AG09319 (cell line): ENCODE data around the gene SH3BGR.
"Not testable (repeated sequence)": the region's sequence is repeated elsewhere in the genome, so short reads cannot be mapped to it uniquely, and the experiment has no call there.

Source experiments
- DNase-seq: peaks from one replicate; pipeline ENCODE4 v3.0.0-alpha.2; 2010; ENCODE audit warnings: low read depth; ENCODE audit errors: extremely low read depth
- CTCF ChIP-seq: IDR thresholded peaks from 2 replicates; pipeline ENCODE4 v1.5.1; 2011; ENCODE audit warnings: low read depth, mild to moderate bottlenecking, inconsistent platforms, low read length, moderate library complexity

The SH3BGR gene

GRCh38 chr21:39451332-39452206 lies at the start of gene SH3BGR:
SH3BGR (plus strand) TSS chr21:39451970; CDS start chr21:39452097, 127 bp downstream.
- no peak for DNase-seq
- TF ChIP-seq CTCF = no peak

- no peak for DNase-seq
Measured at GRCh38 chr21:39406065-39406464, 45.7 kb upstream of the SH3BGR start.

GRCh38 chr21:39419204-39419603 lies 32.6 kb upstream of the SH3BGR start:
- not testable (repeated sequence) for DNase-seq

More at GRCh38 chr21:39406065-39406464, 45.7 kb upstream of the SH3BGR start:
- TF ChIP-seq CTCF = no peak

GRCh38 chr21:39422527-39423241 lies 29.1 kb upstream of the SH3BGR start:
- no peak for DNase-seq
- no peak for TF ChIP-seq CTCF

GRCh38 chr21:39429445-39429844 lies 22.3 kb upstream of the SH3BGR start:
- no peak for TF ChIP-seq CTCF
- no peak for DNase-seq

- no peak for DNase-seq
Measured at GRCh38 chr21:39430016-39430415, 21.8 kb upstream of the SH3BGR start.

GRCh38 chr21:39430457-39430856 lies 21.3 kb upstream of the SH3BGR start:
- no peak for TF ChIP-seq CTCF
- no peak for DNase-seq

More at GRCh38 chr21:39430016-39430415, 21.8 kb upstream of the SH3BGR start:
- no peak for TF ChIP-seq CTCF
